GM13977 (cell line): Measurements from ENCODE around the gene GPRC5B.

Source experiments
- DNase-seq: peaks from one replicate; pipeline ENCODE4 v3.0.0; 2012; ENCODE audit warnings: low spot score
- in situ Hi-C: fragments of 300-500 bp; cut with MboI; formaldehyde crosslinking; loops from one replicate; pipeline ENCODE4 v1.12.0; 2022; ENCODE audit warnings: low sequenced_read_pairs, low pct_unique_long_range_greater_than_20kb, mixed read lengths, inconsistent platforms; ENCODE audit not compliant: unreplicated experiment
- TF ChIP-seq, protein P1 (sequence below): IDR thresholded peaks from 2 replicates; pipeline ENCODE4 v1.5.1; 2012; ENCODE audit warnings: mild to moderate bottlenecking, control low read depth; ENCODE audit not compliant: insufficient read depth; ENCODE audit errors: extremely low read depth, missing control alignments

The GPRC5B gene

DNA sequence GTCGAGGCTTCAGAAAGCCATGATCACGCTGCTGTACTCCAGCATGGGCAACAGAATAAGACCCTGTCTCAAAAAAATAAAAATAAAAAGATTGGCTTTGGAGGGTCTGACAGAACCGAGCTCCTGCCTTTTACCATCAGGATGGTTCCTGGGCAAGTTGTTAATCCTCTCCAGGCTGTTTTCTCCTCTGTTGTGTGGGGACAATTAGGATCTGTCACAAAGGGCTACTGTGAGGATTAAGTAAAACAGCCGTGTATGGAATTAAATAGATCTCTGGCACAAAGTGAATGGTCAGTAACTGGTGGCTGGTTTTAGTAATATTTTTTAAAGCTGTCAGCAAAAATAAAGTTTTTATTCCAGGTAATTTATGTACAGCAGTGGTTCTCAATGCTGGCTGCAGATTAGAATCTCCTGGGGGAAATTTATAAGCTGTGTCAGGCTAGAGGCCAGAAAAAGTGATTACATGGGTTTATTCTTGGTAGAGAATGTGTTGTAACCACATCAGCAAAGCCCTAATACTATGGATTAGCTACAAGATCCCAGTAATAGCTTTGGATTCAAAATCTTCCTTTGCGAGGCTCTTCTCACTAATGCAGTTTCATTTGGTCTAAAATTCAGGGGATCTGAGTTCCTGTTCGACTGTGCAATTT lies 47.2 kb downstream of the GPRC5B start:
- TF ChIP-seq, protein P1, sequence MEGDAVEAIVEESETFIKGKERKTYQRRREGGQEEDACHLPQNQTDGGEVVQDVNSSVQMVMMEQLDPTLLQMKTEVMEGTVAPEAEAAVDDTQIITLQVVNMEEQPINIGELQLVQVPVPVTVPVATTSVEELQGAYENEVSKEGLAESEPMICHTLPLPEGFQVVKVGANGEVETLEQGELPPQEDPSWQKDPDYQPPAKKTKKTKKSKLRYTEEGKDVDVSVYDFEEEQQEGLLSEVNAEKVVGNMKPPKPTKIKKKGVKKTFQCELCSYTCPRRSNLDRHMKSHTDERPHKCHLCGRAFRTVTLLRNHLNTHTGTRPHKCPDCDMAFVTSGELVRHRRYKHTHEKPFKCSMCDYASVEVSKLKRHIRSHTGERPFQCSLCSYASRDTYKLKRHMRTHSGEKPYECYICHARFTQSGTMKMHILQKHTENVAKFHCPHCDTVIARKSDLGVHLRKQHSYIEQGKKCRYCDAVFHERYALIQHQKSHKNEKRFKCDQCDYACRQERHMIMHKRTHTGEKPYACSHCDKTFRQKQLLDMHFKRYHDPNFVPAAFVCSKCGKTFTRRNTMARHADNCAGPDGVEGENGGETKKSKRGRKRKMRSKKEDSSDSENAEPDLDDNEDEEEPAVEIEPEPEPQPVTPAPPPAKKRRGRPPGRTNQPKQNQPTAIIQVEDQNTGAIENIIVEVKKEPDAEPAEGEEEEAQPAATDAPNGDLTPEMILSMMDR: no peak
- DNase-seq: no peak
- in situ Hi-C loops: no loop called here

DNA sequence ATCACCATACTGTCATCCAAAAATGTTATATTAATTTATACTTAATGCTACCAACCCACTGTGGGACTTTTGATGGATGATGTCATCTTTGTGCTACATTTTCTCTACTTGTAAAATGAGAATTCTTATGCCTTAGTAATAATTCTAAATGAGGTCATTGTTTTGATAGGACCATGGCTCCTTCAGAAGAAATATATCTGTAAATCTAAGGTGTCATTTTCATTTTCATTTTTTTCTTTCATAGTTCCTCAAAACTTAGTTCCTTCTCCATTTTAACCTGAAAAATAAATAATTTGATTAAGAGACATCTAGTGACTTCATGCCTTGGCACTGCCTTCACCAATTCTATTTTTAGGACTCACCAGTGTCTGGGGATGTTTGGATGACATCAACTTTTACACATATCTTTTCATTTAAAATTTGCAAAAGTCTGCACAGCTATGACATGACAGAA lies 48.7 kb downstream of the GPRC5B start:
- in situ Hi-C loops: no loop called here
- TF ChIP-seq, protein P1: no peak
- DNase-seq: no peak

DNA sequence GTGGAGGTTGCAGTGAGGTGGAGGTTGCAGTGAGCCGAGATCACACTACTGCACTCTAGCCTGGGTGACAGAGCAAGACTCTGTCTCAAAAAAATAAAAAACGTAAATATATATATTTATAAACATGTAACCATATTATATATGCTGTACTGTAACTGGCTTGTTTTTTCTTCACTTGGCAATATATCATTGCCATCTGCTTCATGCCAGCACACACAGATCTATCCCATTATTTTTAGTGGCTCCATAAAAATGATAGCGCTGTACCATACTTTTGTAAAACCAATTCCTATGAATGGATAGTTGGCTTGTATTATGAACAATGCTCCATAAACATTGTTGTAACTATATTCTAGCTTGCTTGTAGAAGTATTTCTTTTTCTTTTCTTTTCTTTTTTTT lies 49.5 kb downstream of the GPRC5B start:
- no peak for DNase-seq
- TF ChIP-seq, protein P1: no peak
- in situ Hi-C loops: no loop called here

DNA sequence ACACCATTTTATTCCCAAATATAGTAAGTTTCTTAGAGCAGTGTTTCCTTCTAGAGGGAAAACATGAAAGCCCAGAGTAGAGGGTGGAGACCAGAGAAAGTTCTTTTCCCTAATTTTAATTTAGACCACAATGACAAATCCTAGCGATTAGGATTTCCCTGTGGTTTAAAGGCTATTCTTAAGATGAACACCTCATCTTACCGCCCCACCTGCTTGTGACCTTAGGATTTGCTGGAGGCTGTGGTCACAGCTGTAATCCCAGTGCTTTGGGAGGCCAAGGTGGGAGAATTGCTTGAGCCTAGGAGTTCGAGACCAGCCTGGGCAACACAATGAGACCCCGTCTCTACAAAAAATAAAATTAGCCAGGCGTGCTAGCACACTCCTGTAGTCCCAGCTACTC lies 51.1 kb downstream of the GPRC5B start:
- no peak for DNase-seq
- in situ Hi-C loops: no loop called here
- TF ChIP-seq, protein P1: no peak

DNA sequence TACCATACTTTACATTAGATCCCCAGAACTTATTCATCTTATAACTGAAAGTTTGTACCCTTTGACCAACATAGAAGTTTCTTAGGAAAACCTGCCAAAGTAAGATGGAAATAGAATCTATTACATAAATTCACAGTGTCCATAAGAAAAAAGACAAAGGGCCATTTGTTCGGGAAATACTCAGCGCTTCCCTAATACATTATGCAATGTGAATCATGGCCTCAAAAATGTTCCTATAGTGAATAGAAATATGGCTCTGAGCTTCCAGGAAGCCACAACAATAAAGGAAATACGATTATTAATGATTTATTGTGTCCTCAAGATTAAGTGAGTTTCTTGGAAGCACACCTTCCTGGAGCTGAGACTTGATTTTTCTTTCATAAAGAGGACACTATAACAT lies 51.5 kb downstream of the GPRC5B start:
- no peak for DNase-seq
- TF ChIP-seq, protein P1: no peak
- in situ Hi-C loops: no loop called here

DNA sequence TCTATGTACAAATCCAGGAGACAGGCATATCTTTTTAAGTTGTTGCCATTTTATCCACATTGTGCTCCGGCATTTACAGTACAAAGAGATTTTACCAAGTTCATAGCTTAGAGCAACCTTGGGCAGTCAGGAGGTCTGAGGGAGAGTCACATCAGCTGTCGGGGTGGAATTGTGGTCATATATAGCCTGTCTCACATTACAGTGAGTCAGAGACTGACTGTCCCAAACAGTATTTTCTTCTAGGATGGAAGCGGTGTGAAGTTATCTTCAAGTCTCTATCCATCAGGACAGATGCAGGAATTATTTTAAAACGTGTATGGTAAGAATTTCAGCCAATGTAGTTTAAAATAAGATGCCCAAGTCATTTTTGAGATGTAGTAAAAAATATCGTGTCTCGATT lies 53.0 kb downstream of the GPRC5B start:
- no peak for DNase-seq
- TF ChIP-seq, protein P1: no peak
- in situ Hi-C loops: no loop called here
